Natural killer cell (primary cell): ENCODE measurements around the gene EEPD1. TPM values are rescaled to one million over a fixed set of nuclear protein-coding genes. Genes with fewer than 3 reads are reported as not detected.
"Not testable (repeated sequence)": the region's sequence is repeated elsewhere in the genome, so short reads cannot be mapped to it uniquely, and the experiment has no call there.

Experiments used
- ATAC-seq, 3 donors: fragments of 150-1000 bp in 2 of 3; fragments of 200-7000 bp in 1 of 3; cut with Tn5 transposase; 1 replicate in 1 of 3; 2 replicates in 2 of 3; pipeline ENCODE4 v1.10.0; 2021; ENCODE audit warnings: mild to moderate bottlenecking in 2 of 3, moderate library complexity in 2 of 3
- DNase-seq, 2 donors: peaks; one replicate each; pipeline versions ENCODE4 v3.0.0 to v3.0.0-alpha.2; 2013 to 2021; ENCODE audit warnings: mixed read lengths in 1 of 2
- H3K27ac ChIP-seq: one replicate; pipeline ENCODE4 v1.5.1; 2013; ENCODE audit warnings: mild to moderate bottlenecking, low read length
- H3K27me3 ChIP-seq: one replicate; pipeline ENCODE4 v1.6.1; 2013; ENCODE audit warnings: low read length; ENCODE audit not compliant: control insufficient read depth, insufficient read depth
- H3K36me3 ChIP-seq: one replicate; pipeline ENCODE4 v1.6.1; 2013; ENCODE audit warnings: low read length; ENCODE audit not compliant: control insufficient read depth, insufficient read depth
- H3K4me1 ChIP-seq: one replicate; pipeline ENCODE4 v1.6.1; 2013; ENCODE audit warnings: low read length; ENCODE audit not compliant: control insufficient read depth, insufficient read depth
- H3K4me3 ChIP-seq: one replicate; pipeline ENCODE4 v1.5.1; 2013; ENCODE audit warnings: low read length
- H3K9me3 ChIP-seq: one replicate; pipeline ENCODE4 v1.6.1; 2013; ENCODE audit warnings: low read length; ENCODE audit not compliant: control insufficient read depth, insufficient read depth
- H3K27ac Mint-ChIP-seq, 2 donors: one replicate each; pipeline ENCODE4 v1.8.0; 2022; ENCODE audit warnings: mild to moderate bottlenecking in 2 of 2, mixed read lengths in 2 of 2, moderate library complexity in 1 of 2
- H3K27me3 Mint-ChIP-seq, 2 donors: one replicate each; pipeline ENCODE4 v1.8.0; 2022; ENCODE audit warnings: low read depth in 2 of 2, mixed read lengths in 2 of 2
- H3K36me3 Mint-ChIP-seq: one replicate; pipeline ENCODE4 v1.8.0; 2022; ENCODE audit warnings: mixed read lengths
- H3K4me1 Mint-ChIP-seq, 2 donors: one replicate each; pipeline ENCODE4 v1.8.0; 2022; ENCODE audit warnings: mixed read lengths in 2 of 2
- H3K4me3 Mint-ChIP-seq: one replicate; pipeline ENCODE4 v1.8.0; 2022; ENCODE audit warnings: mild to moderate bottlenecking, moderate library complexity, mixed read lengths
- H3K9me3 Mint-ChIP-seq, 2 donors: one replicate each; pipeline ENCODE4 v1.8.0; 2022; ENCODE audit warnings: mixed read lengths in 2 of 2
- WGBS: methylation state at CpG from one replicate; pipeline ENCODE4 v1.1.7; 2013; ENCODE audit warnings: missing lambda C conversion rate; ENCODE audit not compliant: insufficient coverage; 5-methylcytosine and 5-hydroxymethylcytosine counted together
- intact Hi-C: fragments of 100-400 bp; cut with micrococcal nuclease; formaldehyde crosslinking; loops from one replicate; pipeline ENCODE4 v1.14.2; 2022
- total RNA-seq, 4 donors: library from RNA; stranded (reverse); fragments of 120-200 nt in 1 of 4; gene quantifications; one replicate each; pipeline versions ENCODE4 v1.2.3 to v1.2.4, GENCODE V29; 2013 to 2022
- TF ChIP-seq, protein P1 (sequence below): fragments of 200-600 bp; IDR thresholded peaks from one replicate; pipeline ENCODE4 v1.8.0; 2022; ENCODE audit warnings: antibody characterized with exemption

EEPD1 gene
- total RNA-seq, 3 donors from 2014 or later (not counting 1 experiment from before 2014, with no cell fraction given), result 0.45 to 4.9 (median 1.4) TPM

DNA sequence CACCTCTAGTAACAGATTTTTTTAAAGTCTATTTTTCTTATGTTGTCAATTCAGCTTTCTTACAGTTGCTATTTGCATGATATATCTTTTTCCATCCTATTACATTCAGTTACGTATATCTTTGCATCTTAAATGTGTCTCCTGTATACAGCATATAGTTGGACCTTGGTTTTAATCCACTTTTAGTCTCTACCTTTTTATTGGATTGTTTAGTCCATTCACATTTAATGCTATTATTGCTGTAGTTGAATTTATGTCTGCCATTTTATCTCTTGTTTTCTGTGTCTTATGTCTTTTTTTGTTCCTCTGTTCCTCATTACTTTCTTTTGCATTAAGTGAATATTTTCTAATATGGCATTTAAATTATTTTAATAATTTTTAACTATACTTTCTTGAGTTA lies 100.6 kb downstream of the EEPD1 start:
- H3K4me1 Mint-ChIP-seq, result no peaks in the 10 kb centered on the region
- H3K27me3 Mint-ChIP-seq, result peaks cover 0 to 16% of the 10 kb centered on the region in 2 donors
- no peak overlapping the region for H3K4me3 Mint-ChIP-seq
- Histone ChIP-seq H3K4me3 (no peak overlapping the region), H3K27ac (no peak overlapping the region), H3K27me3 (no peaks in the 10 kb centered on the region), H3K4me1 (no peaks in the 10 kb centered on the region), H3K9me3 (no peaks in the 10 kb centered on the region), H3K36me3 (no peaks in the 10 kb centered on the region)
- peaks cover 17% of the 10 kb centered on the region for H3K36me3 Mint-ChIP-seq
- H3K9me3 Mint-ChIP-seq, result peaks cover 5 to 18% of the 10 kb centered on the region in 2 donors
- WGBS, result no CpG with 5 or more reads among the region's 1 CpG
- TF ChIP-seq, protein P1, sequence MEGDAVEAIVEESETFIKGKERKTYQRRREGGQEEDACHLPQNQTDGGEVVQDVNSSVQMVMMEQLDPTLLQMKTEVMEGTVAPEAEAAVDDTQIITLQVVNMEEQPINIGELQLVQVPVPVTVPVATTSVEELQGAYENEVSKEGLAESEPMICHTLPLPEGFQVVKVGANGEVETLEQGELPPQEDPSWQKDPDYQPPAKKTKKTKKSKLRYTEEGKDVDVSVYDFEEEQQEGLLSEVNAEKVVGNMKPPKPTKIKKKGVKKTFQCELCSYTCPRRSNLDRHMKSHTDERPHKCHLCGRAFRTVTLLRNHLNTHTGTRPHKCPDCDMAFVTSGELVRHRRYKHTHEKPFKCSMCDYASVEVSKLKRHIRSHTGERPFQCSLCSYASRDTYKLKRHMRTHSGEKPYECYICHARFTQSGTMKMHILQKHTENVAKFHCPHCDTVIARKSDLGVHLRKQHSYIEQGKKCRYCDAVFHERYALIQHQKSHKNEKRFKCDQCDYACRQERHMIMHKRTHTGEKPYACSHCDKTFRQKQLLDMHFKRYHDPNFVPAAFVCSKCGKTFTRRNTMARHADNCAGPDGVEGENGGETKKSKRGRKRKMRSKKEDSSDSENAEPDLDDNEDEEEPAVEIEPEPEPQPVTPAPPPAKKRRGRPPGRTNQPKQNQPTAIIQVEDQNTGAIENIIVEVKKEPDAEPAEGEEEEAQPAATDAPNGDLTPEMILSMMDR, result no peak
- ATAC-seq (no peak), DNase-seq (no peak)
- intact Hi-C loops, result no loop called here
- no peak overlapping the region for H3K27ac Mint-ChIP-seq

DNA sequence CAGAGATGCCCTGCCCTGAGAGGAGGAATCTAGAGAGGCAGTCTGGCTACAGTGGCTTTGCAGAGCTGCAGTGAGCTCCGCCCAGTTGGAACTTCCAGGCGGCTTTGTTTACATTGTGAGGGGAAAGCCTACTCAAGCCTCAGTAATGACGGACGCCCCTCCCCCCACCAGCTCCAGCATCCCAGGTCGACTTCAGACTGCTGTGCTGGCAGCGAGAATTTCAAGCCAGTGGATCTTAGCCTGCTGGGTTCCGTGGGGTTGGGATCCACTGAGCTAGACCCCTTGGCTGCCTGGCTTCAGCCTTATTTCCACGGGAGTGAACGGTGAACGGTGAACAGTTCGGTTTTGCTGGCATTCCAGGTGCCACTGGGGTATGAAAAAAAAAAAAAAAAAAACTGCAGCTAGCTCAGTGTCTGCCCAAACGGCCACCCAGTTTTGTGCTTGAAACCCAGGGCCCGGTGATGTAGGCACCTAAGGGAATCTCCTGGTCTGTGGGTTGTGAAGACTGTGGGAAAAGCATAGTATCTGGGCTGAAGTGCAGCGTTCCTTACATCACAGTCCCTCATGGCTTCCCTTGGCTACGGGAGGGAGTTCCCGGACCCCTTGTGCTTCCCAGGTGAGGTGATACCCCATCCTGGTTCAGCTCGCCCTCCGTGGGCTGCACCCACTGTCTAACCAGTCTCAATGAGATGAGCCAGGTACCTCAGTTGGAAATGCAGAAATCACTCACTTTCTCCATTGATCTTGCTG lies 105.6 kb downstream of the EEPD1 start:
- ATAC-seq, DNase-seq, H3K4me1 ChIP-seq, H3K9me3 ChIP-seq, H3K4me3 ChIP-seq, H3K36me3 ChIP-seq, H3K4me3 Mint-ChIP-seq, intact Hi-C loops, H3K27ac ChIP-seq, H3K4me1 Mint-ChIP-seq, H3K27me3 ChIP-seq, H3K27ac Mint-ChIP-seq: not testable (repeated sequence)
- peaks cover 5 to 14% of the 10 kb centered on the region in 2 donors for H3K9me3 Mint-ChIP-seq
- H3K36me3 Mint-ChIP-seq, result peaks cover 17% of the 10 kb centered on the region
- H3K27me3 Mint-ChIP-seq, result peaks cover 0 to 16% of the 10 kb centered on the region in 2 donors
- WGBS, result 84% methylated on average over 18 of the region's 18 CpGs

DNA sequence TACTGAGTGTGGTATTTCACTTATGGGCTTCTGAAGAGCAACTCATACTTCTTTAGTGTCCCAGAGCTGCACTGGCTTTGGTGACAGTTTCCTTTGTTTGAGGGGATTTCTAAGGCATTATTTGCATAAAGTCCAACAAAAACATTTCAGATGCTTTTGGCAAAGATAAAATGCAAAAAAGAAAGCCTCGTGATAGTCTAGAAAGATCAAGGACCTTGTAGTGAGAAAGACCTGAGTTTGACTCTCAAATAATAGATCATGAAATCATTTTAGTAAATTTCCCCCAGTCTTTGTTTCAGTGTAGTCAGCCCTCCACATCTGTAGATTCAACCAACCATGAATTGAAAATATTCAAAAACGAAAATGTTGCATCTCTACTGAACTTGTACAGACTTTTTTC lies 107.4 kb downstream of the EEPD1 start:
- no peak overlapping the region for H3K27ac Mint-ChIP-seq
- intact Hi-C loops, result no loop called here
- TF ChIP-seq, protein P1, result no peak
- H3K27ac ChIP-seq, result no peak overlapping the region
- peaks cover 0 to 17% of the 10 kb centered on the region in 2 donors for H3K27me3 Mint-ChIP-seq
- 86% methylated on average over 1 of the region's 2 CpGs for WGBS
- ATAC-seq (no peak), DNase-seq (no peak)
- H3K4me1 ChIP-seq, result peaks cover 15% of the 10 kb centered on the region
- no peaks in the 10 kb centered on the region for H3K27me3 ChIP-seq
- H3K4me3 ChIP-seq, result no peak overlapping the region
- no peaks in the 10 kb centered on the region for H3K36me3 ChIP-seq
- peaks cover 13% of the 10 kb centered on the region for H3K36me3 Mint-ChIP-seq
- H3K4me3 Mint-ChIP-seq, result no peak overlapping the region
- H3K9me3 Mint-ChIP-seq, result peaks cover 5 to 10% of the 10 kb centered on the region in 2 donors
- H3K9me3 ChIP-seq, result no peaks in the 10 kb centered on the region
- H3K4me1 Mint-ChIP-seq, result no peaks in the 10 kb centered on the region

DNA sequence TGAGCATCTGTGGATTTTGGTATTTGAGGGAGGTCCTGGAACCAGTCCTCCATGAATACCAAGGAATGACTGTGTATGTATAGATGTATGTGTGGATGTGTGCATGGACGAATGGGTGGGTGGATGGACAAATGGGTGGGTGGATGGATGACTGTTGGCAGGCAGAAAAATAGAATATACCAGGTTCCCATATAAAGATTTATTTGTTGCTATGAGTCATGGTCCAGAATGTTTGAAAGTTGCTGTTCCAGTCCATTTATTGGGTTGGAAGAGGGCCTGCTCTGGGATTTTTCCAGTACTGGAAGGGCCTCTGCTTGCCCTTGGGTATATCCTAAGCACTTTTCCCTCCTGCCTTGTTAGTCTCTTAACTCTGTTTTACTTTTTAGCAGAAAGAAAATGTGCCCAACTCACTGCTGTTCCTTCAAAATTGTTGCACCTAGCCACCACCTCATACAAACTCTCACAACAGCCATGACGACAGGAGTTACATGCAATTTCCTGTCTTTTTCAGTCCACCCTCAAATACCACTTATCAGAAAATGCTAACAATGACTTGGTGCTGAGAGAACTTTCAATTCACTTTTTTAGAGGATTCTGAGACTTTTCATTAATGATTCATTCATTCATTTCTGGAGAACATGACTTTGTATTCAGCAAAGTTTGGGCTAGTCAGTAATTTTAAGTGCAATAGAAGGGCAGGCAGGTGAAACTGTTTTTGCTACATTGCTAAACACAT lies 108.1 kb downstream of the EEPD1 start:
- ATAC-seq (no peak), DNase-seq (no peak)
- Histone ChIP-seq H3K27me3 (no peaks in the 10 kb centered on the region), H3K4me1 (peaks cover 17% of the 10 kb centered on the region), H3K9me3 (no peaks in the 10 kb centered on the region), H3K36me3 (no peaks in the 10 kb centered on the region), H3K27ac (no peak overlapping the region), H3K4me3 (no peak overlapping the region)
- Mint-ChIP-seq H3K27me3 (peaks cover 0 to 12% of the 10 kb centered on the region in 2 donors), H3K4me1 (no peaks in the 10 kb centered on the region), H3K9me3 (peaks cover 0 to 4% of the 10 kb centered on the region in 2 donors), H3K4me3 (no peak overlapping the region), H3K36me3 (peaks cover 6% of the 10 kb centered on the region), H3K27ac (no peak overlapping the region)
- intact Hi-C loops, result no loop called here
- WGBS, result 65% methylated on average over 2 of the region's 2 CpGs
- TF ChIP-seq, protein P1, result no peak
